HepG2 (cell line): ENCODE results near the gene ZNF554. TPM values are rescaled to one million over a fixed set of nuclear protein-coding genes. Genes with fewer than 3 reads are reported as not detected.

Experiments
- MAF1 ChIP-seq: sonication (generic); formaldehyde crosslinking; IDR thresholded peaks from 2 replicates; pipeline ENCODE4 v1.5.0; 2020; ENCODE audit warnings: missing genetic modification reagents, borderline replicate concordance
- MED8 ChIP-seq: sonication (generic); formaldehyde crosslinking; IDR thresholded peaks from 2 replicates; pipeline ENCODE4 v1.8.1; 2023; ENCODE audit warnings: mild to moderate bottlenecking, missing genetic modification reagents; ENCODE audit not compliant: insufficient replicate concordance
- NR1H2 ChIP-seq: sonication (generic); formaldehyde crosslinking; IDR thresholded peaks from 2 replicates; pipeline ENCODE4 v1.8.1; 2022; ENCODE audit warnings: low read depth, missing genetic modification reagents, borderline replicate concordance
- ZNF501 ChIP-seq: sonication (generic); formaldehyde crosslinking; IDR thresholded peaks from 2 replicates; pipeline ENCODE4 v1.5.1; 2020; ENCODE audit warnings: mild to moderate bottlenecking, moderate library complexity, missing genetic modification reagents
- ZNF709 ChIP-seq: sonication (generic); formaldehyde crosslinking; IDR thresholded peaks from 2 replicates; pipeline ENCODE4 v1.5.0; 2020; ENCODE audit warnings: mild to moderate bottlenecking, missing genetic modification reagents
- polyA plus RNA-seq, 8 experiments: library from polyadenylated mRNA; depleted of rRNA in 3 of 8; stranded (reverse) in 7 of 8; unstranded in 1 of 8; fragments of >200 nt; fragmentation: Illumina TruSeq in 4 of 8; extraction: Trizol in 4 of 8; gene quantifications; 2 replicates each; pipeline versions ENCODE4 v1.2.1 to v1.2.3, GENCODE V29; 2011 to 2016; ENCODE audit warnings: low read depth in 4 of 8, missing spikeins in 1 of 8, mixed read lengths in 1 of 8; ENCODE audit not compliant: insufficient read depth in 1 of 8
- total RNA-seq, 5 experiments: library from RNA; depleted of rRNA; stranded (reverse); fragments of >200 nt; fragmentation: Illumina TruSeq; extraction: Trizol; gene quantifications; 2 replicates each; pipeline ENCODE4 v1.2.3, GENCODE V29; 2016; ENCODE audit warnings: low read depth in 1 of 5
- TF ChIP-seq, protein P1 (sequence below), 2 experiments: fragments of 450-650 bp in 1 of 2; sonication (generic) in 1 of 2; formaldehyde crosslinking in 1 of 2; IDR thresholded peaks; 2 replicates each; pipeline versions ENCODE4 v1.6.1 to v1.8.0; 2016 to 2022; ENCODE audit warnings: antibody characterized with exemption in 1 of 2, mild to moderate bottlenecking in 1 of 2, missing genetic modification reagents in 1 of 2
- TF ChIP-seq, protein P2 (sequence below): sonication (generic); formaldehyde crosslinking; IDR thresholded peaks from 2 replicates; pipeline ENCODE4 v1.5.0; 2020; ENCODE audit warnings: missing genetic modification reagents
- TF ChIP-seq, protein P3 (sequence below): sonication (generic); formaldehyde crosslinking; IDR thresholded peaks from 2 replicates; pipeline ENCODE4 v1.4.0; 2020; ENCODE audit warnings: missing genetic modification reagents
- TF ChIP-seq, protein P4 (sequence below): IDR thresholded peaks from 2 replicates; pipeline ENCODE4 v1.6.1; 2016; ENCODE audit warnings: mild to moderate bottlenecking, missing biosample characterization, missing genetic modification reagents
- TF ChIP-seq, protein P5 (sequence below): sonication (generic); formaldehyde crosslinking; IDR thresholded peaks from 2 replicates; pipeline ENCODE4 v1.5.1; 2020; ENCODE audit warnings: missing genetic modification reagents, mild to moderate bottlenecking, borderline replicate concordance
- TF ChIP-seq, protein P6 (sequence below): sonication (generic); formaldehyde crosslinking; IDR thresholded peaks from 2 replicates; pipeline ENCODE4 v1.4.0; 2020; ENCODE audit warnings: missing genetic modification reagents

ZNF554 gene
- total and polyA plus RNA-seq, 2 of the 13 experiments (the other 11 are each of a cell fraction or from before 2014, with no cell fraction given), result 2.2 to 2.7 TPM

DNA sequence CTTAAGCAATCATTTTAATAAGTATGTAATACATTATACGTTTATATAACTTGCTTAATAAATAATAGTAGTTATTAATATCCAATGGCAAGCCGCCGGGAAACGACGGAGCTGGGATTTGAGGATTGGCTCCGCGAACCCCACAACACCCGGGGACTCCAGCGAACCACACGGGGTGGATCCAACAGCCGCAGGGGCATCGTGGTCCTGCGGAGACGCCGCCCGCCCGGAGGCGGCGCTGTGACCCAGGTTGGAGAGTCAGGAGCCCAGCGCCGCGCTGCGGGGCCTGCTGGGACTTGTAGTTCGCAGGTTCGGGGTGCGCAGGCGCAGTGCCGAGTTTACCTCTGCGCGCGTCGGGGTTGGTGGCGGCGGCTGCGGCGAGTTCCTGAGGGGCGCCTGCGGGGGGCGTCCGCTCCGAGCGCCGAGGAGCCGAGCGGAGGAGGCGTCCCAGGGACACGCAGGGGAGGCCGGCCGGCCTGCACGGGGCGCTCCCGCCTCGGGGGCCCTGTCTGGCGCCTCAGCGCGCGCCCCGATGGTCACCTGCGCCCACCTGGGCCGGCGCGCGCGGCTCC is at the start of gene ZNF554 (continued):
- TF ChIP-seq, protein P1, sequence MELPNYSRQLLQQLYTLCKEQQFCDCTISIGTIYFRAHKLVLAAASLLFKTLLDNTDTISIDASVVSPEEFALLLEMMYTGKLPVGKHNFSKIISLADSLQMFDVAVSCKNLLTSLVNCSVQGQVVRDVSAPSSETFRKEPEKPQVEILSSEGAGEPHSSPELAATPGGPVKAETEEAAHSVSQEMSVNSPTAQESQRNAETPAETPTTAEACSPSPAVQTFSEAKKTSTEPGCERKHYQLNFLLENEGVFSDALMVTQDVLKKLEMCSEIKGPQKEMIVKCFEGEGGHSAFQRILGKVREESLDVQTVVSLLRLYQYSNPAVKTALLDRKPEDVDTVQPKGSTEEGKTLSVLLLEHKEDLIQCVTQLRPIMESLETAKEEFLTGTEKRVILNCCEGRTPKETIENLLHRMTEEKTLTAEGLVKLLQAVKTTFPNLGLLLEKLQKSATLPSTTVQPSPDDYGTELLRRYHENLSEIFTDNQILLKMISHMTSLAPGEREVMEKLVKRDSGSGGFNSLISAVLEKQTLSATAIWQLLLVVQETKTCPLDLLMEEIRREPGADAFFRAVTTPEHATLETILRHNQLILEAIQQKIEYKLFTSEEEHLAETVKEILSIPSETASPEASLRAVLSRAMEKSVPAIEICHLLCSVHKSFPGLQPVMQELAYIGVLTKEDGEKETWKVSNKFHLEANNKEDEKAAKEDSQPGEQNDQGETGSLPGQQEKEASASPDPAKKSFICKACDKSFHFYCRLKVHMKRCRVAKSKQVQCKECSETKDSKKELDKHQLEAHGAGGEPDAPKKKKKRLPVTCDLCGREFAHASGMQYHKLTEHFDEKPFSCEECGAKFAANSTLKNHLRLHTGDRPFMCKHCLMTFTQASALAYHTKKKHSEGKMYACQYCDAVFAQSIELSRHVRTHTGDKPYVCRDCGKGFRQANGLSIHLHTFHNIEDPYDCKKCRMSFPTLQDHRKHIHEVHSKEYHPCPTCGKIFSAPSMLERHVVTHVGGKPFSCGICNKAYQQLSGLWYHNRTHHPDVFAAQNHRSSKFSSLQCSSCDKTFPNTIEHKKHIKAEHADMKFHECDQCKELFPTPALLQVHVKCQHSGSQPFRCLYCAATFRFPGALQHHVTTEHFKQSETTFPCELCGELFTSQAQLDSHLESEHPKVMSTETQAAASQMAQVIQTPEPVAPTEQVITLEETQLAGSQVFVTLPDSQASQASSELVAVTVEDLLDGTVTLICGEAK (IDR thresholded peaks at IDR 0.05), result no peak
- TF ChIP-seq, protein P1 (CRISPR knock-in tag; IDR thresholded peaks at IDR 0.05), result peak; percentile 53; the same call in 1 of the 2 replicates
- TF ChIP-seq, protein P2, sequence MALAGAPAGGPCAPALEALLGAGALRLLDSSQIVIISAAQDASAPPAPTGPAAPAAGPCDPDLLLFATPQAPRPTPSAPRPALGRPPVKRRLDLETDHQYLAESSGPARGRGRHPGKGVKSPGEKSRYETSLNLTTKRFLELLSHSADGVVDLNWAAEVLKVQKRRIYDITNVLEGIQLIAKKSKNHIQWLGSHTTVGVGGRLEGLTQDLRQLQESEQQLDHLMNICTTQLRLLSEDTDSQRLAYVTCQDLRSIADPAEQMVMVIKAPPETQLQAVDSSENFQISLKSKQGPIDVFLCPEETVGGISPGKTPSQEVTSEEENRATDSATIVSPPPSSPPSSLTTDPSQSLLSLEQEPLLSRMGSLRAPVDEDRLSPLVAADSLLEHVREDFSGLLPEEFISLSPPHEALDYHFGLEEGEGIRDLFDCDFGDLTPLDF, result peak; percentile 47; the same call in 1 of the 2 replicates
- TF ChIP-seq, protein P3, sequence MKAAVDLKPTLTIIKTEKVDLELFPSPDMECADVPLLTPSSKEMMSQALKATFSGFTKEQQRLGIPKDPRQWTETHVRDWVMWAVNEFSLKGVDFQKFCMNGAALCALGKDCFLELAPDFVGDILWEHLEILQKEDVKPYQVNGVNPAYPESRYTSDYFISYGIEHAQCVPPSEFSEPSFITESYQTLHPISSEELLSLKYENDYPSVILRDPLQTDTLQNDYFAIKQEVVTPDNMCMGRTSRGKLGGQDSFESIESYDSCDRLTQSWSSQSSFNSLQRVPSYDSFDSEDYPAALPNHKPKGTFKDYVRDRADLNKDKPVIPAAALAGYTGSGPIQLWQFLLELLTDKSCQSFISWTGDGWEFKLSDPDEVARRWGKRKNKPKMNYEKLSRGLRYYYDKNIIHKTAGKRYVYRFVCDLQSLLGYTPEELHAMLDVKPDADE (CRISPR knock-in tag), result no peak
- TF ChIP-seq MED8, result no peak
- no peak for TF ChIP-seq ZNF709 (CRISPR knock-in tag)
- TF ChIP-seq, protein P4, sequence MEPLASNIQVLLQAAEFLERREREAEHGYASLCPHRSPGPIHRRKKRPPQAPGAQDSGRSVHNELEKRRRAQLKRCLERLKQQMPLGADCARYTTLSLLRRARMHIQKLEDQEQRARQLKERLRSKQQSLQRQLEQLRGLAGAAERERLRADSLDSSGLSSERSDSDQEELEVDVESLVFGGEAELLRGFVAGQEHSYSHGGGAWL (CRISPR knock-in tag), result no peak
- TF ChIP-seq, protein P5, sequence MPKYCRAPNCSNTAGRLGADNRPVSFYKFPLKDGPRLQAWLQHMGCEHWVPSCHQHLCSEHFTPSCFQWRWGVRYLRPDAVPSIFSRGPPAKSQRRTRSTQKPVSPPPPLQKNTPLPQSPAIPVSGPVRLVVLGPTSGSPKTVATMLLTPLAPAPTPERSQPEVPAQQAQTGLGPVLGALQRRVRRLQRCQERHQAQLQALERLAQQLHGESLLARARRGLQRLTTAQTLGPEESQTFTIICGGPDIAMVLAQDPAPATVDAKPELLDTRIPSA, result no peak
- TF ChIP-seq, protein P6, sequence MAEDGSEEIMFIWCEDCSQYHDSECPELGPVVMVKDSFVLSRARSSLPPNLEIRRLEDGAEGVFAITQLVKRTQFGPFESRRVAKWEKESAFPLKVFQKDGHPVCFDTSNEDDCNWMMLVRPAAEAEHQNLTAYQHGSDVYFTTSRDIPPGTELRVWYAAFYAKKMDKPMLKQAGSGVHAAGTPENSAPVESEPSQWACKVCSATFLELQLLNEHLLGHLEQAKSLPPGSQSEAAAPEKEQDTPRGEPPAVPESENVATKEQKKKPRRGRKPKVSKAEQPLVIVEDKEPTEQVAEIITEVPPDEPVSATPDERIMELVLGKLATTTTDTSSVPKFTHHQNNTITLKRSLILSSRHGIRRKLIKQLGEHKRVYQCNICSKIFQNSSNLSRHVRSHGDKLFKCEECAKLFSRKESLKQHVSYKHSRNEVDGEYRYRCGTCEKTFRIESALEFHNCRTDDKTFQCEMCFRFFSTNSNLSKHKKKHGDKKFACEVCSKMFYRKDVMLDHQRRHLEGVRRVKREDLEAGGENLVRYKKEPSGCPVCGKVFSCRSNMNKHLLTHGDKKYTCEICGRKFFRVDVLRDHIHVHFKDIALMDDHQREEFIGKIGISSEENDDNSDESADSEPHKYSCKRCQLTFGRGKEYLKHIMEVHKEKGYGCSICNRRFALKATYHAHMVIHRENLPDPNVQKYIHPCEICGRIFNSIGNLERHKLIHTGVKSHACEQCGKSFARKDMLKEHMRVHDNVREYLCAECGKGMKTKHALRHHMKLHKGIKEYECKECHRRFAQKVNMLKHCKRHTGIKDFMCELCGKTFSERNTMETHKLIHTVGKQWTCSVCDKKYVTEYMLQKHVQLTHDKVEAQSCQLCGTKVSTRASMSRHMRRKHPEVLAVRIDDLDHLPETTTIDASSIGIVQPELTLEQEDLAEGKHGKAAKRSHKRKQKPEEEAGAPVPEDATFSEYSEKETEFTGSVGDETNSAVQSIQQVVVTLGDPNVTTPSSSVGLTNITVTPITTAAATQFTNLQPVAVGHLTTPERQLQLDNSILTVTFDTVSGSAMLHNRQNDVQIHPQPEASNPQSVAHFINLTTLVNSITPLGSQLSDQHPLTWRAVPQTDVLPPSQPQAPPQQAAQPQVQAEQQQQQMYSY, result peak; percentile 95
- TF ChIP-seq NR1H2 (CRISPR knock-in tag), result no peak
- peak; percentile 42; the same call in 1 of the 2 replicates for TF ChIP-seq ZNF501
- peak; percentile 93; the same call in 1 of the 2 replicates for TF ChIP-seq MAF1
